ENCODE data around the gene DNAI4.

DNA sequence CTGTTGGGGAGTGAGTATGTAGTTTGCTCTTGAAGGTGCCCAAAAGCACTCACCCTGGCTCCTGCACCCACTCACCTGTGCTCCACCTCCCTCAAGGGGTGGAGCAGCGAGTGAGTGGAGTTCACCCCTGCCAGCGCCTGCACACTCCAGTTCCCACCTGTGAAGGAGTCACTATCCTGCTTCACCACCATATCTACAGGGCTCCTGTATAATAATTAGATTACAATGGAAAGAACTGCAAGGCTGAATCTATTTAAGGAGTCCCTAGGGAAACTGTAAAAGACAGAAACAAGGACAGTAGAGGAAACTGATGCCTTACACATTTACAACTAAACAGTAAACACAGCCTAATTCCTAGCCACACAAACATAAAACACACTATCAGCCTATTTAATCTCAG lies 4.1 kb downstream of the DNAI4 start:
- TF ChIP-seq, protein P1, sequence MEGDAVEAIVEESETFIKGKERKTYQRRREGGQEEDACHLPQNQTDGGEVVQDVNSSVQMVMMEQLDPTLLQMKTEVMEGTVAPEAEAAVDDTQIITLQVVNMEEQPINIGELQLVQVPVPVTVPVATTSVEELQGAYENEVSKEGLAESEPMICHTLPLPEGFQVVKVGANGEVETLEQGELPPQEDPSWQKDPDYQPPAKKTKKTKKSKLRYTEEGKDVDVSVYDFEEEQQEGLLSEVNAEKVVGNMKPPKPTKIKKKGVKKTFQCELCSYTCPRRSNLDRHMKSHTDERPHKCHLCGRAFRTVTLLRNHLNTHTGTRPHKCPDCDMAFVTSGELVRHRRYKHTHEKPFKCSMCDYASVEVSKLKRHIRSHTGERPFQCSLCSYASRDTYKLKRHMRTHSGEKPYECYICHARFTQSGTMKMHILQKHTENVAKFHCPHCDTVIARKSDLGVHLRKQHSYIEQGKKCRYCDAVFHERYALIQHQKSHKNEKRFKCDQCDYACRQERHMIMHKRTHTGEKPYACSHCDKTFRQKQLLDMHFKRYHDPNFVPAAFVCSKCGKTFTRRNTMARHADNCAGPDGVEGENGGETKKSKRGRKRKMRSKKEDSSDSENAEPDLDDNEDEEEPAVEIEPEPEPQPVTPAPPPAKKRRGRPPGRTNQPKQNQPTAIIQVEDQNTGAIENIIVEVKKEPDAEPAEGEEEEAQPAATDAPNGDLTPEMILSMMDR (IDR thresholded peaks at IDR 0.05) = no peak
- no peak for TF ChIP-seq ZFX (IDR thresholded peaks at IDR 0.05; ENCODE audit: borderline replicate concordance)

Measured in 22Rv1 (cell line).